NCI-H524 treated with DMSO at 0.1 percent for 48 hours (cell line): ENCODE results near the gene GIPC2.
A peak's percentile ranks its signal among the peaks of the same experiment; 100 is the strongest.
"Not testable (repeated sequence)": the region's sequence is repeated elsewhere in the genome, so short reads cannot be mapped to it uniquely, and the experiment has no call there.

Source experiments
- DNase-seq: peaks from one replicate; lab custom pipeline; 2025; lab: John Stamatoyannopoulos, UW

GIPC2 gene

GRCh38 chr1:78036450-78036849 lies 9.3 kb upstream of the GIPC2 start:
- no peak for DNase-seq

GRCh38 chr1:78038071-78038470 lies 7.7 kb upstream of the GIPC2 start:
- DNase-seq, result no peak

- no peak for DNase-seq
Measured at GRCh38 chr1:78038491-78038939, 7.3 kb upstream of the GIPC2 start.

- no peak for DNase-seq
Measured at GRCh38 chr1:78040484-78041089, 5.2 kb upstream of the GIPC2 start.

- no peak for DNase-seq
Measured at GRCh38 chr1:78043436-78043835, 2.3 kb upstream of the GIPC2 start.

GRCh38 chr1:78044796-78045562 lies 787 bp upstream of the GIPC2 start:
- DNase-seq, result no peak

GRCh38 chr1:78045563-78045925 lies 222 bp upstream of the GIPC2 start:
- DNase-seq, result no peak

GRCh38 chr1:78047106-78047505 lies 1.3 kb downstream of the GIPC2 start:
- DNase-seq, result peak; percentile 76

GRCh38 chr1:78047631-78048030 lies 1.9 kb downstream of the GIPC2 start:
- DNase-seq, result peak; percentile 95

GRCh38 chr1:78048446-78048845 lies 2.7 kb downstream of the GIPC2 start:
- no peak for DNase-seq

- no peak for DNase-seq
Measured at GRCh38 chr1:78049396-78049795, 3.6 kb downstream of the GIPC2 start.

GRCh38 chr1:78051005-78051404 lies 5.2 kb downstream of the GIPC2 start:
- no peak for DNase-seq

- DNase-seq, result no peak
Measured at GRCh38 chr1:78052685-78053405, 7.1 kb downstream of the GIPC2 start.

- DNase-seq, result no peak
Measured at GRCh38 chr1:78053498-78053897, 7.7 kb downstream of the GIPC2 start.

- DNase-seq, result no peak
Measured at GRCh38 chr1:78054559-78054958, 8.8 kb downstream of the GIPC2 start.

- DNase-seq, result no peak
Measured at GRCh38 chr1:78054972-78055371, 9.2 kb downstream of the GIPC2 start.

- DNase-seq, result no peak
Measured at GRCh38 chr1:78055565-78056132, 9.9 kb downstream of the GIPC2 start.

GRCh38 chr1:78058670-78059069 lies 12.9 kb downstream of the GIPC2 start:
- no peak for DNase-seq

- DNase-seq, result no peak
Measured at GRCh38 chr1:78060857-78061563, 15.2 kb downstream of the GIPC2 start.

GRCh38 chr1:78061825-78062523 lies 16.2 kb downstream of the GIPC2 start:
- no peak for DNase-seq

GRCh38 chr1:78064886-78065285 lies 19.1 kb downstream of the GIPC2 start:
- DNase-seq, result not testable (repeated sequence)
